IMR-90 (cell line): ENCODE measurements around the gene APOBEC3F.
"Not testable (repeated sequence)": the region's sequence is repeated elsewhere in the genome, so short reads cannot be mapped to it uniquely, and the experiment has no call there.

Experiments
- FOS ChIP-seq: fragments of 150-350 bp; IDR thresholded peaks from 2 replicates; pipeline ENCODE4 v1.6.1; 2016; ENCODE audit warnings: low read depth, low read length
- MAFK ChIP-seq: IDR thresholded peaks from 2 replicates; pipeline ENCODE4 v1.6.1; 2012; ENCODE audit warnings: low read depth, low read length, improper control_type of control experiment
- POLR2A ChIP-seq: IDR thresholded peaks from 2 replicates; pipeline ENCODE4 v1.6.1; 2012; ENCODE audit warnings: mild to moderate bottlenecking, low read depth, low read length
- RCOR1 ChIP-seq: IDR thresholded peaks from 2 replicates; pipeline ENCODE4 v1.6.1; 2012; ENCODE audit warnings: mild to moderate bottlenecking, low read length, improper control_type of control experiment; ENCODE audit not compliant: insufficient replicate concordance
- SMC3 ChIP-seq: fragments of 150-350 bp; IDR thresholded peaks from 2 replicates; pipeline ENCODE4 v1.6.1; 2016; ENCODE audit warnings: low read depth, mild to moderate bottlenecking, antibody characterized with exemption, low read length, moderate library complexity
- TF ChIP-seq, protein P1 (sequence below): conservative IDR thresholded peaks from 2 replicates; pipeline ENCODE4 v1.5.1; 2012; ENCODE audit warnings: mild to moderate bottlenecking, low read depth, low read length, improper control_type of control experiment
- TF ChIP-seq, protein P2 (sequence below): fragments of 150-350 bp; IDR thresholded peaks from 2 replicates; pipeline ENCODE4 v1.6.1; 2016; ENCODE audit warnings: low read depth, mild to moderate bottlenecking, low read length, moderate library complexity, borderline replicate concordance

DNA sequence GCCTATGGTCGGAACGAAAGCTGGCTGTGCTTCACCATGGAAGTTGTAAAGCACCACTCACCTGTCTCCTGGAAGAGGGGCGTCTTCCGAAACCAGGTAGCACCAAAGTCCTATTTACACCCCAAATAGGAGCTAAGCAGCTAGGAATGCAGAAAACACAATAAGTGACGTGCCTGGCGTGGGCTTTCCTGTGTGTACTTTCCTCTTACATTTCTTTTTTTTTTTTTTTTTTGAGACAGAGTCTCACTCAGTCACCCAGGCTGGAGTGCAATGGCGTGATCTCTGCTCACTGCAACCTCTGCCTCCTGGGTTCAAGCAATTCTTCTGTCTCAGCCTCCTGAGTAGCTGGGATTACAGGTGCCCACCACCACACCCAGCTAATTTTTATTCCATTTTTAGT lies 8.8 kb downstream of the APOBEC3F start:
- TF ChIP-seq, protein P1, sequence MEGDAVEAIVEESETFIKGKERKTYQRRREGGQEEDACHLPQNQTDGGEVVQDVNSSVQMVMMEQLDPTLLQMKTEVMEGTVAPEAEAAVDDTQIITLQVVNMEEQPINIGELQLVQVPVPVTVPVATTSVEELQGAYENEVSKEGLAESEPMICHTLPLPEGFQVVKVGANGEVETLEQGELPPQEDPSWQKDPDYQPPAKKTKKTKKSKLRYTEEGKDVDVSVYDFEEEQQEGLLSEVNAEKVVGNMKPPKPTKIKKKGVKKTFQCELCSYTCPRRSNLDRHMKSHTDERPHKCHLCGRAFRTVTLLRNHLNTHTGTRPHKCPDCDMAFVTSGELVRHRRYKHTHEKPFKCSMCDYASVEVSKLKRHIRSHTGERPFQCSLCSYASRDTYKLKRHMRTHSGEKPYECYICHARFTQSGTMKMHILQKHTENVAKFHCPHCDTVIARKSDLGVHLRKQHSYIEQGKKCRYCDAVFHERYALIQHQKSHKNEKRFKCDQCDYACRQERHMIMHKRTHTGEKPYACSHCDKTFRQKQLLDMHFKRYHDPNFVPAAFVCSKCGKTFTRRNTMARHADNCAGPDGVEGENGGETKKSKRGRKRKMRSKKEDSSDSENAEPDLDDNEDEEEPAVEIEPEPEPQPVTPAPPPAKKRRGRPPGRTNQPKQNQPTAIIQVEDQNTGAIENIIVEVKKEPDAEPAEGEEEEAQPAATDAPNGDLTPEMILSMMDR: not testable (repeated sequence)
- not testable (repeated sequence) for TF ChIP-seq POLR2A, SMC3, MAFK, RCOR1, FOS
- TF ChIP-seq, protein P2, sequence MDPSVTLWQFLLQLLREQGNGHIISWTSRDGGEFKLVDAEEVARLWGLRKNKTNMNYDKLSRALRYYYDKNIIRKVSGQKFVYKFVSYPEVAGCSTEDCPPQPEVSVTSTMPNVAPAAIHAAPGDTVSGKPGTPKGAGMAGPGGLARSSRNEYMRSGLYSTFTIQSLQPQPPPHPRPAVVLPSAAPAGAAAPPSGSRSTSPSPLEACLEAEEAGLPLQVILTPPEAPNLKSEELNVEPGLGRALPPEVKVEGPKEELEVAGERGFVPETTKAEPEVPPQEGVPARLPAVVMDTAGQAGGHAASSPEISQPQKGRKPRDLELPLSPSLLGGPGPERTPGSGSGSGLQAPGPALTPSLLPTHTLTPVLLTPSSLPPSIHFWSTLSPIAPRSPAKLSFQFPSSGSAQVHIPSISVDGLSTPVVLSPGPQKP: not testable (repeated sequence)
